Uterus (tissue), 4 donors: ENCODE results near the gene BLID. TPM values are rescaled to one million over a fixed set of nuclear protein-coding genes. Genes with fewer than 3 reads are reported as not detected.

Experiments
- DNase-seq, 2 donors: peaks; one replicate each; pipeline ENCODE4 v3.0.0-alpha.2; 2019 to 2020
- H3K27ac ChIP-seq, 2 donors: fragments of 200-600 bp; sonication (generic); 1 replicate in 1 of 2; 2 replicates in 1 of 2; pipeline ENCODE4 v1.5.1; 2016 to 2018
- H3K27me3 ChIP-seq, 2 donors: fragments of 200-600 bp; sonication (generic); one replicate each; pipeline ENCODE4 v1.5.1; 2018 to 2019; ENCODE audit warnings: control low read depth in 1 of 2
- H3K36me3 ChIP-seq, 2 donors: fragments of 200-600 bp; sonication (generic); one replicate each; pipeline ENCODE4 v1.5.1; 2019; ENCODE audit warnings: control low read depth in 1 of 2
- H3K4me1 ChIP-seq, 2 donors: fragments of 200-600 bp; sonication (generic); one replicate each; pipeline ENCODE4 v1.5.1; 2018 to 2019; ENCODE audit warnings: control low read depth in 1 of 2
- H3K4me3 ChIP-seq, 2 donors: fragments of 200-600 bp; sonication (generic); 1 replicate in 1 of 2; 2 replicates in 1 of 2; pipeline ENCODE4 v1.5.1; 2018 to 2019; ENCODE audit warnings: mild to moderate bottlenecking in 1 of 2
- H3K9me3 ChIP-seq, 2 donors: fragments of 200-600 bp; sonication (generic); one replicate each; pipeline ENCODE4 v1.5.1; 2019; ENCODE audit warnings: control low read depth in 1 of 2
- CTCF ChIP-seq, 4 experiments: fragments of 200-600 bp in 2 of 4; fragments of 450-650 bp in 2 of 4; sonication (generic) in 2 of 4; IDR thresholded peaks; one replicate each; pipeline ENCODE4 v1.5.1; 2016 to 2019; ENCODE audit warnings: antibody characterized with exemption in 4 of 4, mild to moderate bottlenecking in 2 of 4, moderate library complexity in 1 of 4
- POLR2A ChIP-seq, 2 donors: fragments of 450-650 bp; IDR thresholded peaks; one replicate each; pipeline ENCODE4 v1.6.1; 2016; ENCODE audit warnings: antibody characterized with exemption in 2 of 2, mild to moderate bottlenecking in 1 of 2, moderate library complexity in 1 of 2
- intact Hi-C: fragments of 100-400 bp; cut with DNase I; formaldehyde crosslinking; loops from one replicate; pipeline ENCODE4 v1.15.1; 2023; ENCODE audit warnings: low total_unique reads
- total RNA-seq, 4 donors: library from RNA; depleted of rRNA in 3 of 4; stranded (reverse); fragments of >200 nt in 3 of 4; gene quantifications; one replicate each; pipeline versions ENCODE4 v1.1.0 to v1.2.4, GENCODE V29; 2014 to 2023
- donor health status: DM: yes; HTN: yes; CAD: no.

The BLID gene
- total RNA-seq, 4 donors from 2014 or later, result 0.77 to 14.0 (median 4.3) TPM

GRCh38 chr11:122112470-122113365 lies 3.3 kb downstream of the BLID start:
- Histone ChIP-seq H3K4me3 (no peak overlapping the region), H3K4me1 (no peaks in the 10 kb centered on the region), H3K36me3 (no peaks in the 10 kb centered on the region), H3K27ac (no peak overlapping the region), H3K27me3 (no peaks in the 10 kb centered on the region), H3K9me3 (no peaks in the 10 kb centered on the region)
- no peak for DNase-seq
- intact Hi-C loops, result no loop called here
- no peak for TF ChIP-seq CTCF (IDR thresholded peaks at IDR 0.05)
- no peak for TF ChIP-seq POLR2A (IDR thresholded peaks at IDR 0.05)

DNA sequence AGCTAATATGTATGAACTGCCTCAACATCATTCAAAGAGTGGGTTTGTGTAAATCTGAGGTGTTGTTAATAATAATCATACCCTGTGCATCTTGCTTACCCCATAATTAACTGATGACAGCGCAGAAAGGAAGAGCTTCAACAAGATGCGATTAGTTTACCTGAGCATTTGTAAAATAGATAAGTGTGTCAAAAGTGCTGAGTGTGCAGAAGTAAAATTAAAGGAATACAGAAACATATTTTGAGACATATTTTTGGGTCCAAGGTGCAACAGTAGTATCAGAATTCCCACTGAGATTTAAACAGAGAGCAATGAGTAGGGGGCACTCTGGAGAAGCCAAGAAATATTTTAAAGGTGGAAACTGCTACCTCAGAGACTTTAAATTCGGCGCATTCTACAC lies 6.1 kb downstream of the BLID start:
- TF ChIP-seq POLR2A (IDR thresholded peaks at IDR 0.05) (no peak), CTCF (IDR thresholded peaks at IDR 0.05) (no peak)
- DNase-seq, result no peak
- Histone ChIP-seq H3K4me3 (no peak overlapping the region), H3K4me1 (no peaks in the 10 kb centered on the region), H3K36me3 (no peaks in the 10 kb centered on the region), H3K9me3 (no peaks in the 10 kb centered on the region), H3K27me3 (no peaks in the 10 kb centered on the region), H3K27ac (no peak overlapping the region)
- intact Hi-C loops, result loop anchor here (10.0 kb wide), 2 partner anchors 45 to 95 kb away; no protein-coding TSS in a partner anchor

DNA sequence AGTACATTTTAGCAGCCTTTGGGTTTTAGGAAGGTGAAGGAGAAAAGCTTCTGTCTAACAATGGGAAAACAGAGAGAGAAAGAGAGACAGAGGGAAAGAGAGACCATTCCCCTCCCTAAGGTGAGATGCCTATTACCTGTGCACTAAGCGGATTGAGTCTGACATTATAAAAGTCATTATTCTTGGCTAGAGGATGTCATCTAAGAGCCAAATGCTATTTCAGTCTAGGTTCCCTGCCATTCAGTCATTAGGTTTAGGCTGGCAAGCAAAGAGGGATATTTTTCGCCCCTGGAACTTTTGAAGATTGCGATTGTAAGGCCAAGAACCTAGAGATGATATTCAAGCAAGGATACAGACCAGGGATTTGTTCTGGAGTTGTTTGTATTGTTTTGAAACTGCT lies 7.2 kb downstream of the BLID start:
- Histone ChIP-seq H3K36me3 (no peaks in the 10 kb centered on the region), H3K4me1 (no peaks in the 10 kb centered on the region), H3K27me3 (no peaks in the 10 kb centered on the region), H3K9me3 (no peaks in the 10 kb centered on the region), H3K27ac (no peak overlapping the region), H3K4me3 (no peak overlapping the region)
- intact Hi-C loops, result loop anchor here (10.0 kb wide), 2 partner anchors 46 to 96 kb away; no protein-coding TSS in a partner anchor
- no peak for TF ChIP-seq CTCF (IDR thresholded peaks at IDR 0.05)
- no peak for DNase-seq

- H3K4me3 ChIP-seq, result no peak overlapping the region
- peak in 1 of 2 donors; percentile 36 for DNase-seq
- no peaks in the 10 kb centered on the region for H3K27me3 ChIP-seq
- intact Hi-C loops, result loop anchor here (10.0 kb wide), 2 partner anchors 47 to 97 kb away; no protein-coding TSS in a partner anchor
- H3K4me1 ChIP-seq, result no peaks in the 10 kb centered on the region
- H3K27ac ChIP-seq, result no peak overlapping the region
- TF ChIP-seq POLR2A (IDR thresholded peaks at IDR 0.05) (no peak), CTCF (IDR thresholded peaks at IDR 0.05) (peak; percentile 20 to 44 (median 33))
- no peaks in the 10 kb centered on the region for H3K9me3 ChIP-seq
- no peaks in the 10 kb centered on the region for H3K36me3 ChIP-seq
Measured at GRCh38 chr11:122108192-122108799, 7.7 kb downstream of the BLID start.

DNA sequence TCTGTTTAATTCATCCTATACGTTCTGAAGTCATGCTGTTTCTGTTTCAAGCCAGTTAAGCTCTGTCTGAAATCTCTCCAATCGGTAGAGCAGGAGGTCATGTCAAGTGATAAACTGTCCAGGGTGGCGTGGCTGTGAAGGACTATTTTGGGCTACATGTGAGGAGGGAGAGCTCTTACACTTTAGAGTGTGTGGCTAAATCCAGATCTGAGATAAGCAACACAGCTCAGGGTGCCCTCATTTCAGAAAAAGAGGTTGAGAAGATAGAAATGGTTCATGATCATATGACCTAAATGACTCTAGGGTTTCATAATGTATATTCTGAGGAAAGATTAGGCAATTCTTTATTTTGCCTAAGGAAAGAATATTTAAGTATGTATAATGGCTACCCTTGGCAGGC lies 8.4 kb downstream of the BLID start:
- Histone ChIP-seq H3K36me3 (no peaks in the 10 kb centered on the region), H3K9me3 (no peaks in the 10 kb centered on the region), H3K27ac (no peak overlapping the region), H3K4me3 (no peak overlapping the region), H3K4me1 (no peaks in the 10 kb centered on the region), H3K27me3 (no peaks in the 10 kb centered on the region)
- intact Hi-C loops, result loop anchor here (10.0 kb wide), 2 partner anchors 47 to 97 kb away; no protein-coding TSS in a partner anchor
- no peak for TF ChIP-seq CTCF (IDR thresholded peaks at IDR 0.05)
- DNase-seq, result no peak
